ENCODE measurements around the gene DQX1.

Gene DQX1

DNA sequence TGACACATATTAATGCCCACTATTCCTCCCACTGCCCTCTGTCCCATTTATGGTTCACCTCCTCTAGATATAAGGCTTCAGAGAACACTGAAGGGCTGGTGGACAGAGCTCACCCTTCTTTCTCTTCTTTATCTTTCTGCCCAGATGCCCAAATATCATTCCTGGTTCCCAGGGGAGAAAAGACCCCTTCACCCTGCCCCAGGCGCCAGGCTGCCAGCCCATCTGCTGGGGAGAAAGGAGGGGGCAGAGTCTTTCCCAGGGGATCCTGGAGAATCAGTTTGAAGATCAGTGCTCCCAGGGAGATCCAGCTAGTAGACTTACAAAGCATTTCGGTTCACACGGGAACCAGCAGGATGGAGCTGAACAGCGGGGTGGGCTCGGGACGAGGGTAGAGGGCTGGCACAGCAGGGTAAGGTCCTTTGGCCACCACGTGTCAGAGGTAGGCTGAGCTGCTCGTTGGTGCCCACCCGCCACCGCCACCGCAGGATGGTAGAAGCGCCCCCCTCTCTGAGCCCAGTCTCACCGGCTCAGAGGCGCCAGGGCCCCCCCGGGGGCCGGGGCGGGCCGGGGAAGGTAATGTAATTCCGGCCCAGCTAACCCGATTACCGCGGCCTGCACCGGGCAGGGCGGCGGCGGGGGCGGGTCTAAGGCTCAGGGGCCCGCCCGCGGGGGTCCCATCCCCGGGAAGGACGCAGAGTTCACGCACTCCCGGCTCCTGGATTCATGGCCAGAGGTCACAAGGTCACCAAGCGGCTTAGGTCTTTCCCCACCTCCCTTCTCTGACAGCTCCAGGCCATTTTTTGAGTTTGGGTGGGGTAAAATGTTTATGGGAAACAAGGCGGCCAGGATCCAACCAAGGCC is 13.1 kb downstream of the DQX1 start:
- in situ Hi-C loops (cut with HindIII; ENCODE audit: low sequenced_read_pairs): no loop called here

DNA sequence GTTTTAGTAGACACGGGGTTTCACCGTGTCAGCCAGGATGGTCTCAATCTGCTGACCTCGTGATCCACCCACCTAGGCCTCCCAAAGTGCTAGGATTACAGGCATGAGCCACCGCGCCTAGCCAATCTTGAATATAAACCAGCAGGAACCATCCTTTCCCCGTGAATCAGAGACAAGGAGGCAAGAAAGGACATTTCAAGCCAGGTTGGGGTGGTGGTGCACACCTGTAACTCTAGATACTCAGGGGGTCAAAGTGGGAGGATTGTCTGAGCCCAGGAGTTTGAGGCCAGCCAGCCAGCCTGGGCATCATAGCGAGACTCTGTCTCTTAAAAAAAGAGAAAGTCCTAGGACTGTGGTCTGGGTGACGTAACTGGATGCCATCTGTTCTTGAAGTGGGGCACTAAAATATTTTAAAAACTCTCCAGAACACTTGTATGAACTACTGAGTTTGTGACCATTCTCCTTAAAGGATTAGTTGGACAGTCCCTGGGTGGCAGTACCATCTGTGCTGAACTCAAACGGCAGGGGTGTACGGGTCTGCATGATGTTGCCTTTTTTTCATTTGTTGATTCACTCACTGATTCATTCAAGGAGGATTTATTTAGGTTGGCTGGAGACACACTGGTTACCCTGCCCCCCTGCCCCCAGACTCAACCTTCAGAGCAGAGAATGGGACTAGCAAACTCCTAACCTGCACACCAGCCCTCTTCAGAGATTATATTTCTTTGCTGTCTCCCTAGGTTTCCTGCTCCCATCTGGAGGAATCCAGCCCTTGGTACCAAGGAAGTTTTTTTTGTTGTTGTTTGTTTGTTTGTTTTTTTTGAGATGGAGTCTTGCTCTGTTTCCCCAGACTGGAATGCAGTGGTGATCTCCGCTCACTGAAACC is 14.7 kb downstream of the DQX1 start:
- in situ Hi-C loops (cut with HindIII; ENCODE audit: low sequenced_read_pairs): no loop called here

DNA sequence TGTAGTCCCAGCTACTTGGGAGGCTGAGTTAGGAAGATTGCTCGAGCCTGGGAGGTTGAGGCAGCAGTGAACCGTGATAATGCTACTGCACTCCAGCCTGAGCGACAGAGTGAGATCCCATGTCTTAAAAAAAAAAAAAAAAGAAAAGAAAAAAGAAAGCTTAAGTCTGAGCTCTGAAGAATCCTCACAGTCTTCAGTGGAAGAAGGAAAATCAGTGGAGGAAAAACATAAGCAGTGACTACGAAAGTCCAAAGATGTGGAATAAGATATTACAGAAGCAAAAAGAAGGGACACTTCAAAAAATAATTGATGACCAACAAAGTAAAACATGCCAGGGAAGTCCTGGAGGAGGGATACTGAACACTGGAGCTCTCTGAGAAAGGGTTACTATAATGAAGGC is 15.8 kb downstream of the DQX1 start:
- in situ Hi-C loops (cut with HindIII; ENCODE audit: low sequenced_read_pairs): no loop called here

DNA sequence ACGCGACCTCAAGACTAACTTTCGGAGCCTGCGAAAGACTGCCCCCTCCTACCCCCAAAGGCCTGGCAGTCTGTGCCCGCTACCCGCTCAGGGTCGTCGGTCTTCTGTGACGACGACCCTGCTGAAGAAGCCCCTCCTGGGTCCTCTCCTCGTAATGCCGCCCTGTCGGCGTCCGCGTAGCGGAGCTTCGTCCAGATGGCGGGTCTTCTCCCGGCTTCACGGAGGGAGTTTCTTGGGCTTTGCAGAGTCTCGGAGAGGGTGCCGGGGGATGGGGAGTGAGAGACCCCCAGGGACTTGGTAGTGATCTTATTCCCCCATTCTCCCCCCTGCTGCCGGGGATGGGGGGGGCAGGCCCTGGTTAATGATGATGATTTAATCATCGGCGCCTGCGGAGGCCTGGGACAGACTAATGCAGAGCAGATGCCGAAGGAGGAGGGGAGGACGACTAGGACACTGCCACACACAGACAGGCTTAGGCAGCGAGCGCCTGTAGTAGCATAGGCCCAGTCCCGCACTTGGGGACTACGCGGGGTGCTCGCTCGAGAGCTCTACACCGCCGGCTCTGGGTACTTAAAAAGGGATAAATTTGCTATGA is 18.0 kb downstream of the DQX1 start:
- in situ Hi-C loops (cut with HindIII; ENCODE audit: low sequenced_read_pairs): no loop called here

DNA sequence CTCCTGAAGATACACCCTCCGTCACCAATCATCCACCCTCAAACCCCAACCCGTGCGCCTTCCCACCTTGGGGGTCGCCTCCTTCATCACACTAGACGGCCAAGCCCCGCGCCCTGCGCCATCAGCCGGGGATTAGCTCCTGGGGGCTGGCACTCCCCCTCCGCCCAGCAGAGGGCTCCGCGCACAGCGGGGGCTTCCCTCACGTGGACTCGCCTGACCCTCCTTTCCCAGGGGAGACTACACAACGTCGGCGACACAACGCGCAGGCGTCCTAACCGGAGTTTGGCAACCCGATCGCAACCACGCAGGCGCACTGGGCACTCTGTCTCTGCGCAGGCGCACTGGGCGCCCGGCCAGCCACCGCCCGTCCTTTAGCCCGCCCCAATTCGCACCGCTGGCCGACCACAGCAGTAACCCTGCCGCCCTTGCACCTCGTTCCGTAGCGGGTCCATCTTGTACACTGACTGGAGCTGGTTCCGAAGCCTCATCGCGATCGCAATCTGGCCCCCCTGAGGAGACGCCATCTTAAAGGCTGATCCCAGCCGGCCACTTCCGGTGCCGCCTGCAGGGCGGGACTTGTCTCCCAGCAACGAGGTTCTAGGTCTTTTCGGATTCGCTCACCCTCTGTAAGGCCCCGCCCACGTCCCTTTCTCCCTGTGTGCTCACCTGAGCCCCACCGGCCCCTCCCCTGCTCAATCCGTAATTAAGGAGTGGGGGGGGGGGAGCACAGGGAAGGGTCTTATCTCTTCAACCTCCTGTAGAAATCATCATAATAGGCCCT is 18.7 kb downstream of the DQX1 start, which contains the start of gene PCGF1:
TSS of gene PCGF1 (minus strand) at position 551 of the 781 bp plus-strand sequence. CDS start at position 524, 27 bp downstream.
- in situ Hi-C loops (cut with HindIII; ENCODE audit: low sequenced_read_pairs): no loop called here

DNA sequence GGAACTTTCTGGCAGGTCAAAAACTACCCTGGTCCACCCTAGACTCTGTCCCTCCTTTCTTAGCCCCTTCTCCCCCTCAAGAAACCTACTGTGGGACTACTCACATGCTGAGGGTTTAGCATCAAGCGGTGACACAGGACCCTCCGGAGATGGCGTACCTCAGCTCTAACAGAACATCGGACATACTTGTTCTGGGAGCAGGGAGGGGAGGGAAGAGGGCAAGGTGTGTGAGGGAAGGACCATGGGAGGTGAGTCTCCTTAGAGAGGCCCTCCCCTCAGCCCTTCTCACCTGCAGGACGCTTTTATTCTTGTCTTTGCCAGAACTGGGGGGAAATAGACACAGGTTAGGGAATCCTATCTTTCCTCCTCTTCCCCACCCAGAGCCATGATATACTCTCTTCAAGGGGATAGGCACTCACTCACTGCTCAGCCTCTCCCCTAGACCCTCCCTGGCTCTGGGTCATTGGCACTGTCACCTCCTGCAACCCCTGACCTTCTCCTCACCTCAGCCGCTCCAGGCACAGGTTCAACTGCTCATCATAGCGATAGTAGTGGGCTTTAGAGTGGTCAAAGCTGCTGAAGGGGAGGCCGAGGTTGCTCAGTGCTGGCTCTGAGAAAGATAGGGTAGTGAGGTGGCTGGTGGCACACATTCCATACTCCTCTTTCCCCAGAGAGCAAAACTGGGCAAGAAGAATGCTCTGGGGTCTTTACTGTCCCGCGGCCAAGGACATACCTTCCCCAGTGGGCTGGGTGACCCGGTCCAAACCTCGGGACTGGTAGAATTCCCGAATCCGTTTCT is 20.4 kb downstream of the DQX1 start:
- in situ Hi-C loops (cut with HindIII; ENCODE audit: low sequenced_read_pairs): no loop called here

DNA sequence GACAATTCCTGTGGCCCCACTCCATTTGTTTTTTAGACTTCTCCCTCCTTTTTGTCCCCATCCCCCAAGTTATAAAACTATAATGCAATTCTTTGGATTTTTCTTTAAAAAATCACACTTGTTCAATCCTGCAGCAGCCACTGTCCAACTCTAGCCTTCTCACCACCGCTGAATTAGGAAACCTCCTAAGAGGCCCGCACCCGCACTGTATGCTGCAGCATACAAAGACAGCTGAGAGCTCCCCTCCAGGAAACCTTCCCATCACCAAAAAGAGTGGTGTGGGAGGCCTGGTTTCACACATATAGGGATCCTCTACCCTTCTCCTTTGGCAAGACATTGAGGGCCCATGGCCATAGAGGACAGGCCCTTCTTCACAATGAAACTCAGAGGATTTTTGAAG is 21.4 kb downstream of the DQX1 start:
- in situ Hi-C loops (cut with HindIII; ENCODE audit: low sequenced_read_pairs): no loop called here

DNA sequence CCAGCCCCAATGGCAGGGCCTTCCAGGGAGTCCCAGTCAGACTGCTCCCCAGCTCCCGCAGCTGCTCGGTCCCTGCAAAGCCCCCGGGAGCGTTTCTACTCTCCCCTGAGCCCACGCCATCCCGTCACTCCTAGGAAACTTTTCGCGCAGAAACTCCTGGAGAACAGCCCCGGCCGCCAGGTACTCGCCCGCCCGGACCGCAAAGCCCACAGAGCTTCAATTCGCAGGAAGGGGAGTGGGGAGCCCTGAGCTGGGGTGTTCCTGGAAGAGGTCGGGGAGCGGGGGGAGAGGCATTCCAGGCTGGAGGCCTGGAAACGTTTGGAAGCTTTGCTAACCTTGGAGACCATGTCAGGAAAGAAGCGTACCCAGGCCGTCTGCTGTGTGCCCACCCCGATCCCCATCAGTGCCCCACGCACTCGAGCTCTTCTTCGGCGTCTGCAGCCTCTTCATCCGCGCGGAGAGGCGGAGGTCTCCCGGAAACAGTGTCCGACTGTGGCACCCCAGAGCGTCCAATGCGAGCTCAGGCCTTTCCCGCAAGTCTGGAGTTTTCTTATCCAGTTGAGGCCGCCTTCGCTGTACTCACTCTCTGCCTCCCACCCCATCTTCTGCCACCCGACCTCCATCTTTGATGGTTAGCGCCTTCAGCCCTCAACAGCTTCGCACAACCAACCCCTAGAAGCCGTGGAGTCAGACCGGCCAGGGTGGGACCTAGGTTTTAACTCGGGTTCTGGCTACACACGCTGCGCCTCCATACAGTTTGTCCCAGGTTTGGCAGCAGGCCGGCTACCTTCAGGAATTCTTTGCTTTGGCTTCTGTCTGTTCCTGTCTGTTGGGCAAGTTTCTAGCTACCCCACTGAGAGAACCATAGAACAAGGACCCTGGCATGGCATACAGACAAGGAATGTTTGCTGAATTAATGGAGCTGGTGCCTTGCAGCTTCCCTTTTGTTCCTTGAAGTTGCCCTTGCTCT is 22.2 kb downstream of the DQX1 start:
- in situ Hi-C loops (cut with HindIII; ENCODE audit: low sequenced_read_pairs): no loop called here

DNA sequence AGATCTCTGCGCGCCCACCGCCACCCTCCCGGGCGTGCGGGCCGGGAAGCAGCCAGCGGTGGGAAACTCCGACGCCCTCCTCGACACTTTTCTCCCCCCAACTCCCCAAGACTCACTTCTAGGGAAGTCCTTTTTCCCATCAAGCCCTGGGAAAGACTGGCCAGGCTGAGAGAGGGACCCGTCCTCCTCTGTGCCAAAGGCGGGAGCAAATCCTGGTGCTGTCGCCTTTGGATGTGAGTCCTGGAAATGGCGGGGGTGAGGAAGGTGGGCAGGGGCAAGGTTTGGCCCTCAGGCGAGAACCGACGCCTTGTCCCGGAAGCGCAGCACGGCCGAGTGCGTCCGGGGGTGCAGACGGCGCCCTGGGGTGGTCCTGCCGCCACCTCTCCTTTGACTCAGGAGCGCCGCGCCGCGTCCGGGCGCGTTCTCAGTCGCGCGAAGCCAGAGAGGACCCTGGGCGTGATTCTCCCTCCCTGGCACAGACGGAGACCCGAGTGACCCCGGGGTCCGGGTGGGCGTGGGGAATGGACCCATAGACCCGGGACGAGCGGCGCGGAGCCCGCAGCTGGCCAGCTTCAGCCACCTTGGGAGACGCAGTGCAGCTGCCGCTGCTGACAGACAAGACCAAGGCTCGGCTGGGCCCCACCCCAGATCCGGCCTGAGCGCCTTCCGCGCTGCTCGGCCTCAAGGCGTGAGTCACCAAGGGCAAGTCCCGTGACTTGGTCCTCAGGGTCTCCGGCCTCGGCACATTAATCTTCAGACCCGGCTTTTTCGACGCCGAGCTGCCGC is 23.1 kb downstream of the DQX1 start:
- in situ Hi-C loops (cut with HindIII; ENCODE audit: low sequenced_read_pairs): no loop called here

DNA sequence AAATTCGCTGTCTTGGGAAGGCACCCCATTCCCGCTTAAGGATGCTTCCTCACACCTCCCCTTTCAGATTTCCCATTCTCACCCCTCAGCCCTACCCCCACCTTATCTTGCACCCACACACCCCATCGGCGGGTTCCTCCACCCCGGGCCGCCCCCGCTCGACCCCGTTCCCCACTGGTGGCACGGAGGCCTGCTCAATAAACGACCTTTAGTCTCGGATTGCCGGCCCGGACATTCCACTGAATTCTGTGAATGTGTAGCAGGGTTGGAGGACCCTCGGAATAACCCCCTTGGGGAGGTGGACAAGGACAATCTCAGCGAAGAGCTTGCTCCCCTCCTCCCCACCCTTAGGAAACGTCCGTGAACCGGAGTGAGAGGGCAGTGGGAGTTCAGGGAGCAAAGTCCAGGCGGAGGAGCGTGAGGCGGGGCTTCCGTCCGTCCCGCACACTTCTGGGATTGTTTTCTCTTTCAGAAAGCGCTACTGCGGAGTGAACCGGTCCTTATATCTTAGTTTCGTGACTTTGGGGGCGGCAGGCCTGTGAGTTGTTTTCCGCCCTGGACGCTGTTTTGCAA is 23.8 kb downstream of the DQX1 start:
- in situ Hi-C loops (cut with HindIII; ENCODE audit: low sequenced_read_pairs): no loop called here

DNA sequence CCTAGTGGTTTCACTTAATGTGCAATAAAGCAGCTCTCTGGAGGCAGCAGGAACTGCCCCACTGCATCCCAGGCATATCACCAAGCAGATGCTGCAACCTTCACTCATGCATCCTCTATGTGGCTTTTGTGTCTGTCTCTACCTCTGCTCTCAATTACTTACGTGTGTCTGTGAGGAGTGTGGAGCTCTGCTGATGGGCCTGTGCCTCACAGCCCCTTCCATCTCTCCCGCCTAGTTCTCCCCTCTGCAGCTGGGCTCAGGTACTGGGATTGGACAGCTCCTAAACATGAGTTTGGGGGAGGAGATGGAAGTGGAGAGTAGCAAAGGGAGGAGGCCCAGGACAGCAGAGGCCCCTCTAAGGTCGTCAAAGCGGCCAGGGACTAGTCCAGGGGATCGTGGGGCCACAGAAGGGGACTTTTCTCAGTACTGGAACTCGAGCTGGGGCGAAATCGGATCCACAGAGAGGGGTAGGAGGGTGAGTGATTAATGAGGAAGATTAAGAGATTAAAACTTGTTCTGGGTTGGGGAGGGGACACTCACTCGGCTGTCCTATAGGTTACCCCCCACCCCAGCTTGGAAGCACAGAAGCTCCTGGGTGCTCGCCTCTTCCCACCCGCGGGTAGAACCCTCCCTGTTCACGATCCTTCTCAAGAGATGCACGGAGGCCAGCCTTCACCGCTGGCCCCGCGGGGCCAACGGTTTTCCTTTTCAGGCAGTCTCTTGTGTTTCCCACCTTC is 24.5 kb downstream of the DQX1 start:
- in situ Hi-C loops (cut with HindIII; ENCODE audit: low sequenced_read_pairs): no loop called here

DNA sequence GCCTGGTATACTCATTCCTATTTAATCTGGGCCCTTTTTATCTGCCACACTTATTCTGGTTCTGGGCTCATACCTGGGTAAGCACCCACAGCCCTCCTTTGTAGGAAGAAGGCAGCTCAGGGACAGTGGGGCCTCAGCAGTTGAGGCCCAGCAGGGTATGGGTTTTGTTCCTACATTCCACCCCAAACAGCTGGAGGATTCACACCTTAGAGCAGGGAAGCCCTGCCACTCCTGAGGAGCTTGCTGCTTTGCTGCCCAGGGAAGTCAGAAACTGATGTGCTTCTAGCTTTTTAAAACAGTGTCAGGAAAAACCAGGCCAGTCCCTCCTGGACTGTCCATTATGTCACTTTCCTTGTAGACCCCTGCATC is 25.5 kb downstream of the DQX1 start:
- in situ Hi-C loops (cut with HindIII; ENCODE audit: low sequenced_read_pairs): no loop called here

DNA sequence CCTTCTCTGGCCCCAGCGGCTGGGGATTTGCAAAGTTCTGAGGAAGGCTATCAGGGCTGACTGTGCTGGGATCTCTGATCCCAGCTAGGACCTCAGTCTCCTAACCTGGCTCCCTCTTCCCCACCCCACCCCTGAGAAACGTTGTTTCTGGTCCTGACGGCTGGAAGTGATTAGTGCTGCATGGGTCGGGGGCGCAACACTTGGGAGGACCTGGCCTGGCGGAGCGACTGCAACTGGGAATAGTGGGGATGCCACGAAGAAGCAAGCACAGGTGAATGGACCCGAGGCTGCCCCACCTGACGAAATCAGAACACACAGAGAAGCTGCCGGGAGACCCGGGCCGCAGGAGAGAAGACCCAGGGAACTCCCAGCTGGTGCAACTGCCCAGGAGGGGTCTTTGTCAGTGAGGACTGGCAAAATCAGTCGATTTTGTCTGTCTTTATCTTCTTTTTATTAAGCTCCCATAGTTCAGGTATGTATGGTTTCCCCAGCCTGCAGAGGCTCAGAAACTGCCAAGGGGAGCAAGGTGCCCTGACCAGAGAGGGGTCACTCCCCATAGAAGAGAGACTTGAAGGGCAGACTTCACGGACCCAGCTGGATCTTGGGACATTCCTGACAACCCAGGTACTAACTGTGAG is 26.0 kb downstream of the DQX1 start:
- in situ Hi-C loops (cut with HindIII; ENCODE audit: low sequenced_read_pairs): no loop called here

DNA sequence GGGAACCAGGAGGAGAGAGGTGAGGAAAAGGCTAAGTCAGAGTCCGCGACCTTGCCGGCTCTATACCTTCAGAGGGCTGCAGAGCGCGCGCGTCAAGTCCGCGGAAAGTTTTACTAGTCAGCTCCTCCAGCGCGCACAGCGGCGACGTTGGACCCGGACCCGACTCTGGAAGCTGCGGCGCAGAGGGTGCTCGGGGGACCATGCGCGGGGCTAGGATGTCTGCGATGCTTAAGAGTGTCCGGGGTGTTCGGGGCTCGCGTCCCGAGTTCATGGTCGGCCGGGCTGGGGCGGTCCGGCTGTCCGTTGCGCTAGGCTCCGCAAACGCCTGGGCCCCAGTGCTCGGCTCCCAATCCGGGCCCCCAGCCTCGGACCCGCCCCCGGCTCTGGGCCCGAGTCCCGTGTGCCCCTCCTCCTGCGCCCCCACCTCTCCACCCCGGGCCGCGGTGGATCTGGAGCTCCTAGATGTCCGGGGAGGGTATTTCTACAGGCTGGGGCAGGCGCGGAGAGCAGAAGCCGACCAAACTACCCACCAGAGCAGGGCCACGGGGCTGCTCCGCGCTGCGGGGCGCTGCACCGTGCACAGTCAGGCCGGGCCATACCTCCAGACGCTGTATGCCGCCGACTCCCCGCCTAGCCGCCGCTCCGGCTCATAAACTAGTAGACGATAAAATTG is 26.6 kb downstream of the DQX1 start, which contains the start of gene LBX2:
TSS of gene LBX2 (minus strand) at position 337 of the 673 bp plus-strand sequence. CDS start at position 271, 66 bp downstream.
- in situ Hi-C loops (cut with HindIII; ENCODE audit: low sequenced_read_pairs): no loop called here

DNA sequence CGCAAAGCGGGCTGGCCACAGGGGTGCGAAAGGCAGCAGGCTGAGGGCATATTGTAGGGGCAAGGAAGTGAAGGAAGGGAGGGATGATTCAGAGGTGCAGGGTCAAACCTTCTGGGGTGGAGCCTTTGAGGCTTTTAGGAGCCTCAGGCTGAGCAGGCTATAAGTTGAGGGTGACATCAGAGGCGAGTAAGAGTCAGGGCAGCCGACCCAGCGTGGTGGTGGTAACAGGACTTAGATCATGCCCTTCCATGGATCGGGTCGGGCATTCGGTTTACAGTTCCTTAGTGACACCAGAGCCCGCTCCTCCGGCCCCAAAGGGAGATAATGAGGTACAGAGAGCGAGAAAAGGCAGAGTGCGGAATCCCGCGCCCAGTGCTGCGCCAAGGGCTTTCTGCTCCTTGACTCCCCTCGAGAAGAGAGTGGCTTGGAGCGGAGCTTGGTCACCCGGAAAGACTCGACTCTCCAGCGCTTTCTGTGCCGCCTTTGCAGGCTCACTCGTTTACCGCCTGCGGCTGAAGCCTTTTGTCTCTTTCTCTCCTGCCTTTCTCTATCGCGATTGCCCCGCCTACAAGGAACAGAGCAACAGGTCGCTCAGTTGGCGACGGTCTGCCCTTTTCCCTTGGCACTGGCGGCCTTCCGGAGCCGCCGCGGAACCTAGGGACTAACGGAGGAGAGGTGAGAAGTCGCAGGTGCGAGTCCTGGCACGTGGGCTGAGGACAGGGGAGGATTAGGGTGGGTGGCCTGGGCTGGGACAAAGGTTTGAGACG is 27.3 kb downstream of the DQX1 start:
- in situ Hi-C loops (cut with HindIII; ENCODE audit: low sequenced_read_pairs): no loop called here

Data from endothelial cell of hepatic sinusoid (primary cell).